GM21515 (cell line): Measurements from ENCODE around the gene EIF2A.
"Not testable (repeated sequence)": the region's sequence is repeated elsewhere in the genome, so short reads cannot be mapped to it uniquely, and the experiment has no call there.

Source experiments
- ATAC-seq: cut with Tn5 transposase; IDR thresholded peaks from one replicate; pipeline ENCODE4 v1.9.1; 2021; ENCODE audit not compliant: unreplicated experiment

Gene EIF2A

DNA sequence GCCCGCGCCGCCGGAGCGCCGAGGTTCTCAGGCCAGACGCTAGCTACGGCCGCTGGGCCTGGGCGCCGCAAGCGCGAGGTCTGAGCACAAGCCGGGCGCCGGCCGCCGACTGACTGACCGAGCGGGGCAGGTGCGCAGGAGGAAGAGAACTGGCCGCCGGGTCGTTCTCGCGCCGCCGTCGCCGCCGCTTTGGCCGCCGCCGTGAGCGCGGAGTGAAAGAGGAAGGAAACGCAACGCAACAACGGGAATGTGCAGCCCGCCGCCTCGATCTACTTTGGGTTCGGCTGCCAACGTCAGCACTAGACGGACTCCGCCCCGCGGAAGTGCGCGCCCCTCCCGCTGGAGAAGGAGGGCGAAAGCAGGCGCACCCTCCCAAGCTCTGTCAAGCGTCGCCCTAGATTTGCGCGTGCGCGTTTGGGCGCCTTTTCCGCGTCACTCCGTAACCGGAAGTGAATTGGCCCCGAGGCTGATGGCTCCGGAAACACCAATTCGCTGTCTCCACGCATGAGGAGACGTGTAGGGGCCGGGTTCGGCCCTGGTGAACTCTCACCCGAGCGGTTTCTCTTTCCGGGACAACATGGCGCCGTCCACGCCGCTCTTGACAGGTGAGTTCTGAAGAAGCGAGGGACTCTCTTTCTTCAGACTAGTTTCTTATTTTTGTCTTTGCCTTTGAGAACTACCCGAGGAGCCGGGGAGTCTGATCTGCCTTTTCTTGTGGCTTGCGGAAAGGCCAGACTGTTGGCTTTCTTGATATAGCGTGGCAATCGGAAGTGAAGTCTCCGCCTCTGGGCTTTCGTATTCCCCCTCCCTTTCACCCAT, at the start of gene EIF2A, which contains the start of gene SERP1:
TSS of gene EIF2A (plus strand) at position 562 of the 819 bp plus-strand sequence. CDS start at position 578, 16 bp downstream.
TSS of gene SERP1 (minus strand) at position 271 of the 819 bp plus-strand sequence. CDS start 361 bp downstream, outside the sequence.
- ATAC-seq, result peak; percentile 92

DNA sequence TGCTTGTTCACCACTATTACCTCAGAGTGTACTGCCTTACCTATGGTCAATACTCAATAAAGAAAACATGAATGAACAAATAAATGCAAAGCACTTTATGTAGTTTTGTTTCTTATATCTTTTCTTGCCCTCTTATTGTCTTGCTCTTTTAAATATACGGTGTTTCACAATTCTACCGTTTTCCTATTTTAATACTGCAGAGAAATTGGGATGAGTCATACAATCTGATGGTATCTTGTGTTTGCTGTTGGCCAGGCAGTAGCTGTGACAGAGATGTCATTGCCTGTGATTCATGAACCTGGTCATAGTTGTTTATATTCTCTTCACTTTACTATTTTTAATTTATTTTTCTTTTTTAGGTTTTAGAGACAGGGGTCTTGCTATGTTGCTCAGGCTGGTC, 48.6 kb upstream of the EIF2A start:
- ATAC-seq, result no peak

GRCh38 chr3:150500960-150501359, 45.6 kb upstream of the EIF2A start:
- not testable (repeated sequence) for ATAC-seq

GRCh38 chr3:150503402-150504099, 43.0 kb upstream of the EIF2A start:
- ATAC-seq, result no peak

- ATAC-seq, result no peak
Measured at GRCh38 chr3:150504483-150504882, 42.1 kb upstream of the EIF2A start.

DNA sequence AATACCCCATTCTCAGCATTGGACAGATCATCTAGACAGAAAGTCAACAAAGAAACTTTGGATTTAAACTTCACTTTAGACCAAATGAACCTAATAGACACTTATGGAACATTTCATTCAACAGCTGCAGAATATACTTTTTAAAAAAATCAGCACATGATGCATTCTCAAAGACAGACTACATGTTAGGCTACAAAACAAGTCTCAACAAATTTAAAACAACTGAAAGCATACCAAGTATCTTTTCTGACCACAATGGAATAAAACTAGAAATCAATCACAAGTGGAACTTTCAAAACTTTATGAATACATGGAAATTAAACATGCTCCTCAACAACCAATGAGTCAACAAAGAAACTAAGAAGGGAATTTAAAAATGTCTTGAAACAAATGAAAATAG, 38.2 kb upstream of the EIF2A start:
- no peak for ATAC-seq

- no peak for ATAC-seq
Measured at GRCh38 chr3:150509780-150510179, 36.8 kb upstream of the EIF2A start.

- no peak for ATAC-seq
Measured at GRCh38 chr3:150511122-150511821, 35.3 kb upstream of the EIF2A start.

DNA sequence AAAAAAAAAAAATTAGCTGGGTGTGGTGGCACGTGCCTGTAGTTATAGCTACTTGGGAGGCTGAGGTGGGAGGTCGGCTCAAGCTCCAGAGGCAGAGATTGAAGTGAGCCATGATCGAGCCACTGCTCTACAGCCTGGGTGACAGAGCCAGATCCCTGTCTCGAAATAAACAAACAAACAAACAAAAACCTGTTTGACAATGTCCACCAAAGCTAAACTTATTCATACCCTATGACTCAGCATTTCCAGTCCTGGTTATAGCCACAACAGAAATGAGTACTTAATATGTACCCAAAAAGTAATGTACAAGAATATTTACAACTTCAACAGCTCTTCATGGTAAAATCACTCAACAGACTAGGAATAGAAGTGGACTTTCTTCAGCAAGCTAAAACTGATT, 31.4 kb upstream of the EIF2A start:
- no peak for ATAC-seq

DNA sequence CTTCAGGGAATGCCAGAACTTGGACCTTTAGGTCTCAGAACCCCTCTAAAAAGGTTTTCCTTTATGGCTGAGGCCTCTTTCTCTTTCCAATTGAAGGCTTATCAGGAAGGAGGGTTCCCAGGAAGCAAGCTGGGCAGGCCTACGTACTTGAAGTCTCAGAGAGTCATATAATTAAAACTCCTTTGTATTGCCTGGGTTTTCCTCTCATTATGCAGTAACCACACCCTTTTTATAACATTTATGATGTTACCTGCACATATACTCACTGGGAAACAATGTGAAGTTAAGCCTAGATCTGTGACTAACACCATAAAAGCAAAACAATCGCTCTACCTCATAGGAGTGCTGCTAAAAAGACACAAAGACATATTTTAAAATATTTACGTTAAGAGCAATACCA, 27.6 kb upstream of the EIF2A start:
- no peak for ATAC-seq

DNA sequence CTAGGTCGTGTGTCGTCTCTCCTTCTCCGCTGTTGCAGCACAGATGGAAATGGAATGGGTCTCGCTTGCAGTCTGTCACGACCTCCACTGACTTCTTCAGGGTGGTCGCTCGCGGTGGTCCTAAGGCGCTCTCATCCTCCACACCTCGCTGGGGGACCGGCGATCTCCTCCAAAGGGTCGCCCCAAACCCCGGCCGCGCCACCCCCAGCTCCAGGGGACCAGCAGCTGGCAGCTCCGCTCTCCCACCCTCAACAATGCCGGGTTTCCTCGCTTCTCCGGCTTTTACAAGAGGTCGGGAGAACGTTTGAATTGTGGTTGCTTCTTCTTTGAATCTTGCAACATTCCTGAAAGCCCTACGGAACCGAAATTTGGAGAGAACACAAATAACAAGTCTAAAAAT, 26.2 kb upstream of the EIF2A start:
- ATAC-seq, result no peak

DNA sequence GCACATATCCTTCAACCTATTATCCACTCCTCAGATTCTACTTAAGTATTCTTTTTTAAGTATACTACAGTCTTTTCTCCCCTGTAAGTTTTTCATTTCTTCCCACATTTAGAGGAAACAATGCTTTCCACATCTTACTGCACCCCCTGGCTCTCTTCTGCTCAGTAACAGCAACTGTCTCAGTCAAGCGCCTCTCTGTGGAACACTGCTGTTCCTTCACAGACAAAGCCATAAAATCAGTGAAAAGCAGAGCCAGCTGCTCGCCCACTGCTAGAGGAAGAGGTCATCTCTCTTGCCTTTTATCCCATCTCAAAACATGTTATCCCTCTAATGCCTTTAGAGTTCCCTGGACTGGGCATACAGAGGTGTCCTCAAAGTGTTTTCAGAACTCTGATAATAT, 25.1 kb upstream of the EIF2A start:
- ATAC-seq, result no peak

- ATAC-seq, result no peak
Measured at GRCh38 chr3:150523538-150523937, 23.0 kb upstream of the EIF2A start.

DNA sequence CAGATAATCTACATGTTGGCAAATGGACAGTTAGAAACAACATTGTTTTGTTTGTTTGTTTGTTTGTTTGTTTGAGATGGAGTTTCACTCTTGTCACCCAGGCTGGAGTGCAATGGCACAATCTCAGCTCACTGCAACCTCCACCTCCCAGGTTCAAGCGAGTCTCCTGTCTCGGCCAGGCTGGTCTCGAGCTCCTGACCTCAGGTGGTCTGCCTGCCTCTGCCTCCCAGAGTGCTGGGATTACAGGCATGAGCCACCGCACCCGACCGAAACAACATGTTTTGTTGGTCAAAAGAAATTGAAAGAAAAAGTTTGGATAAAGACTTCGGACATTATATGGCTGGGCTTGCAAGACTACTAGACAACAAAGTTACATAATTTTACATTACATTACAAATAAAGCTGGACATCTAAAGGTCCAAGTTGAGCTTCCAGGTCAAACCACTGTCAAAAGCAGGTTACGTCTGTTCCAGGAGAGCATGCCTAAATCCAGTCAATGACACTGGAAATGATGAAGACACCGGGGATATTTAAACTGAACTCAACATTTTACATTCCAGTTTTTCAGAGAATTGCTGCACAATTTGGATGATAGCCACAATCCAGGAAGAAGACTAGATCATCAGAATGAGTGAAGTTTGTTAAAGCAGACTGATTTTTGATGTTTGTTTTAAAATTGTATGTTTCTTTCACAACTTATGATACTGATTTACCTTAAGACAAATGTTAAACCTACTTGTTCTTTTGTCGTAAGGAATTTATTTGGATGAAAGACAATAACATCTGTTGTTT, 18.9 kb upstream of the EIF2A start:
- no peak for ATAC-seq

DNA sequence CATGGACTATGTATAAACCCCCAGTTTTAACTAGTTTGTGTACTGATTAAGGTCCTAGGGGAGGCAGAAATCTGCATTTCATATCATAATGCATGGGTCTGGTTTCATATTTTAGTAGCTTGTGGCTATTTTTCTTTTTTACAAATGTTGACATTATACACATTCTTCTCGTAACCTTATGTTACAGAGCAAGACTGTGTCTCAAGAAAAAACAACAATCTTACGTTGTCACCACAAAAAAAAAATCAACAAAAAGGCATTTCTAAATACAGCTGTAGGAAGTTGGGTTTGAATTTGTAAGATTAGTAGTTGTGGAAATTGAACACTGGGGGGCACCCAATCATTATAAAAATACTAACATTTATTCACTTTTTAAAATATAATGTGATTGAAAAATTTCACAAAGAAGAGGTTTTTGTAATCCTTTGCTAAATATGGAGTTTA, 18.2 kb upstream of the EIF2A start:
- ATAC-seq, result no peak

GRCh38 chr3:150531775-150532174, 14.8 kb upstream of the EIF2A start:
- ATAC-seq, result no peak

DNA sequence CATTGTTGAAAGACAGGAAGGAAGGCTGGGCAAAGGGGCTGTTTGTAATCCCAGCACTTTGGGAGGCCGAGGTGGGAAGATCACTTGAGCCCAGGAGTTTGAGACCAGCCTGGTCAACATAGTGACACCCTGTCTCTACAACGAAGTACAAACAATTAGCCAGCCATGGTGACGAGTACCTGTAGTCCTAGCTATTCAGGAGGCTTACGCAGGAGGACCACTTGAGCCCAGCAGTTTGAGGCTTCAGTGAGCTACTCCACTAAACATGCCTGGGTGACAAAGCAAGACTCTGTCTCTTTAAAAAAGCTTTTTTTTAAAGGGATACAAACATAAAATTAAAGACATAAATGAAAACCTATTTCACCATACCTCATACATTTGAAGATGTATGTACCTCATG, 11.4 kb upstream of the EIF2A start:
- no peak for ATAC-seq

DNA sequence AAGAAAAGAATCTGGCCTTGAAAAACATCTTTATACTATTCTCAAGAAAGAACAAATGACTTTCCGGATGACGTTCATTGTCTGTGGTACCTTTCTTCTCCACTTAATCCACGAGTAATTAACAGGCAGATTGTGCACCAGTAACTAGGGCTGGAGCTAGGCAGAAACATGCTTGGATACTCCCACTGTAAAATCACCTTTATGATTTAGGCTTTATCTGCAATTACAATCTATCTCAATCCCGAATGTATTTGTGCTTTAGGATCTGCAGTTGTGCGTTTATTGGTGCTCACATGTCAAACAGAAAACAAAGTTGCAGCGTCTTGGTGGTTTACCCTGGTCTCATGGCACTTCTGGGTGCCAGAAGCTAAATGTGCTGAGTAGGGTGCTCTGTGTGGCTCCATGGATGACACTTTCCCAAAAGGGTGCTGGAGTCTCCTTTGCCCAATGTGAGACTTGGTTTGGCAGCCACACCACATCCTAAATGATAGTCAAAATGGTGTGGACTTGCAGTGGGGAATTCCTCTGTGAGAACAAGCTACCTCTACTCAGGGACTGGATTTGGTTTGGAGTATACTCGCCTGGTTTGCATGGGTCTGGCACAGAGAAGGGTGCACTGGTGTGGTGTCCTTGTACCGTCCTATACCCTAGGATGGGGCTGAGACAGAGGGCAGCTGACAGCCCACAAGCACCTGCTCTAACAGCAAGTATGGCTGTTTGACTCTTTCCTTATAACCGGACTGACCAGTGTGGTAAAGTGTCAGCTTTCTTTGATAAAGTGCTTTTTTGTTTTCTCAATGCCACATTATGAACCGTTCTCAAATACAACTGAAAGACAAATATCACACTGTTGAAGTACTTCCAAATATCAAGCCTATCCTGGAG, 8.0 kb upstream of the EIF2A start:
- no peak for ATAC-seq

- ATAC-seq, result no peak
Measured at GRCh38 chr3:150540297-150540696, 6.3 kb upstream of the EIF2A start.

GRCh38 chr3:150540991-150541390, 5.6 kb upstream of the EIF2A start:
- ATAC-seq, result no peak
